NCI-H187 treated with DMSO at 0.1 percent for 48 hours (cell line): ENCODE measurements around the gene KCNH1.
"Not testable (repeated sequence)": the region's sequence is repeated elsewhere in the genome, so short reads cannot be mapped to it uniquely, and the experiment has no call there.

Experiments used
- DNase-seq: peaks from one replicate; lab custom pipeline; 2025; lab: John Stamatoyannopoulos, UW

The KCNH1 gene

GRCh38 chr1:210684466-210685294 lies 449.3 kb downstream of the KCNH1 start:
- DNase-seq: no peak

DNA sequence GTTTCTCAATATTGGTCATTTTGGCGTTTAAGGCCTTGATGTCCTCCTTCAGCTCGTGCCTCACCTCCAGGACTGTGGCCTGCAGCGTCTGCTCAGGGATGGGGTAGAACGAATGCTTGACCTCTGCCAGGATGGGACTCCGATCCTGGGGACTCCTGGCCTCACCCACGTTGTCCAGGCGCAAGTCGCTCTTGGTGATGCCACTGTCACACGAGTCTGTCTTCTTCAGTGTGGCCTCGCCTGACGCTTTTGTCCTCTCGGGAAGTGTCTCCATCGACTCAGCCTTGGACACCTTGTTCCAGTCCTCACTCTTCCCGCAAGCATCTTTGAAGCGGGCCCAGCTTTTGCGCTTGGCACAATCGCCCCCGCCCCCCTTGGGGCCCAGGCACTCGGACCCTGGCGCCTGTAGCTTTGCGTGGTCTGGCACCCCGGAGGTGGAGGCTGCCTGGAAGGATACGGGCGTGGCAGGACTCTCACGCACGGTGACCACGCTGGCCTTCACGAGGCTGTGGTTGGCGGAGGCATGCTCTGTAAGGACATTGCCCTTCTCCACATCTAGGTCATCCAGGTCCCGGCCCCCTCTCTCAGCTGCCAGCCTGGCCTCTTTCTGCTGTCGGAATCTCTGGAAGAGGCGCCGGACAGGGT lies 450.4 kb downstream of the KCNH1 start:
- DNase-seq: no peak

DNA sequence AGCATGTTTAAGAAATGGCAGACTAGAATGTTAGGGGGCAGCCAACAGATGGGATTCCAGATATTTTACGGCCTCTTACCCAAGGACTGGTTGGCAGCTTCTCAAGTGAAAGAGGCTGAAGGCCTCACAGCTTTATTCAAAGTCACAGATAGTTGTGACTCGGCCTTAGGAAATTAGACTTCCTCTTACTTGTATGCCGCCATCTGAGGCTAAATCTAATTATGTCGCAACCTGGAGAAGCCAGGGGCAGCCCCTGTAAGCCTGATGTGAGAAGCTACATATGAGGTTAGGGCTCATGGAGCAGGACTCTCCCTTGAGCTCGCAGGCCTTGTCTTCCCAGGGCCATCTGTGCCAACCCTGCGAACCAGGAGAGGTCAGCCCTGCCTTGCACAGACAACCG lies 452.8 kb downstream of the KCNH1 start:
- no peak for DNase-seq

DNA sequence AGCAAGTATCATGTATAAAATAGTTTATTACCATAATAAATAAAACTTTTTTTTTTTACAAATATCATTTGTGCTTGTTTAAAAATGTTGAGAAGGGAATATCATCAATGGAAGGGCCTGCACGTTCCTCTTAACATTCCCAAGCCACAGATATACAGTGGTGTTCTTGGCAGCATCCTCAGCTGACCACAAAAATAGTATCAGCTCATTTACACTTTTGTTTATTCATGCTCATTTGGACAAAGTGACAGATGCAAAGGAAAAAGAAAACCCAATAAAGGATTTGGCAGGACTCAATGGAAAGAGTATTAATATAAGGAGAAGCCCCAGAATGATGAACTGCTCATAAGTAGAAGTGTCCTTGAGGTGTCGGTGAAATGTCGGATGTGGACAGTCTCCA lies 455.6 kb downstream of the KCNH1 start:
- DNase-seq: no peak

DNA sequence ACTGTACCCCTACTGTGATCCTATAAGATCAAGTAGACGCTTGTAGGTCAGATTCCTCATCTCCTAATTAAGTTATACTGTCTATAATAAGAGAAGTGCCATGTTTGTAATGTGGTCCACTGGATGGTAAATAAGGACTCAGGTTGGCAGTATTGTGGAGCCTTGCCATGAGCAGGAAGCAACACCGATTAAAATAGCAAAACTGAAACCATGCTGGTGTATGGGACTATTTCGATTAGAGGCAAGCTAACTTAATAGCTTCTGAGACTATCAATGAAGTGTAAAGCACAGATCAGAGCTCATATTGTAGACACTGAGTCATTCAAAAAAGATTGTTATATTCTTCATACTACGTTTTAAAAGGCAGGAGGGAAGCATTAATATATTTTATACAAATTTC lies 456.4 kb downstream of the KCNH1 start:
- no peak for DNase-seq

GRCh38 chr1:210676539-210676938 lies 457.4 kb downstream of the KCNH1 start:
- no peak for DNase-seq

GRCh38 chr1:210674151-210674550 lies 459.8 kb downstream of the KCNH1 start:
- DNase-seq: no peak

GRCh38 chr1:210669951-210670350 lies 464.0 kb downstream of the KCNH1 start:
- no peak for DNase-seq

- peak; percentile 16 for DNase-seq
These were observed 470.0 kb downstream of the KCNH1 start for GRCh38 chr1:210663730-210664573.

DNA sequence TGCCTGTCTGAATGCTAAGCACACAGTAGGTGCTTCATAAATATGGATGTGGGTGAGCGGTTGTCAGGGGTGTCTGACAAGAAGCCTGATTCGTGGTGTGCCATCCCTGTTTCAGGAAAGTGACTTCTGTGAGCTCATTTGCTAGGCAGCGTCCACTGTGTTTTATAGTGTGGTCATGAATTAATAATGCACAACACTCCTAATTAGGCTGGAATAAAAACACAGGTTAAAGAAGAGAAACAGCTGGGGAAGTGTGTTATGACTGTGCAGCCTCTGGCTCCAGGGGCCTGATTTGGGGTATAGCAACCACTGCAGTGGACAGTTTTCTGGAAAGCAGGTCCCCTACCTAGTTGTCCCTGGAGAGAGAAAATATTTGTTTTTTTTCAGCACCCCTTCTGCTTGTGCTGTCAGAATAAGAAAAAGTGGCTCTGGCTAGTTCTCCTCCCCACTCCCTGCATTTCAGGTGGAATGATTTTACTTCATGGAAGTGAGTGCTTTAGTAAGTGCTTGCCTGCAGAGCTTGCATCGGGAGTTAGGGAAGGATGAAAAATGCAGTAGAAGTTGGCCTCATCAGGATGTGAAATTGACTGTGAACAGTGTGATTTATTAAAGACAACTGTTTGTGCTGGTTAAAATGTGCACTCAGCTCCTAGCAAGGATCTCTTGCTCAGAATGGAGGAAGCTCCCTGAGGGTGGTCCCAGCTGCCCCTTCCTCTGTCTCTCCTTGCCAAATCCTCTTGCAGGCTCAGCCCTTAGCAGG lies 471.5 kb downstream of the KCNH1 start:
- no peak for DNase-seq

- not testable (repeated sequence) for DNase-seq
These were observed 472.4 kb downstream of the KCNH1 start for GRCh38 chr1:210661520-210661919.

DNA sequence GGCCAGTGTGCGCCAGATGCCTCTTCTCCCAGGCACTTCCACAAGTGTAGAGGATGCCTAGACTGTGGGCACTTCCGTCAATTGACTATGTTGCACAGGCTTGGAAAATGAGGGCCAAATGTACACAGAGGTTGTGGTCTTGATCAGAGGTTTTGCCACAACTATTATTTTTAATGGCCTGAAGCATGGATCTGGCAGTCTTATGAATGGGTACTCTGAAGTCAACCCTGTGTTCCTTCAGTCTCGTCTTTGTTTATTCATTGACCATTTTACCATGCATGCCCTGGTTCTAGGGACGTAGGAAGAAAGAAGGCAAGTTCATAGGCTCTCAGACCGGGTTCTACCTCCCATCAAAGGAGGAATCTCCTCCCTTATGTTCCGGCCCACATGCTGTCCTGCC lies 476.1 kb downstream of the KCNH1 start:
- DNase-seq: no peak

DNA sequence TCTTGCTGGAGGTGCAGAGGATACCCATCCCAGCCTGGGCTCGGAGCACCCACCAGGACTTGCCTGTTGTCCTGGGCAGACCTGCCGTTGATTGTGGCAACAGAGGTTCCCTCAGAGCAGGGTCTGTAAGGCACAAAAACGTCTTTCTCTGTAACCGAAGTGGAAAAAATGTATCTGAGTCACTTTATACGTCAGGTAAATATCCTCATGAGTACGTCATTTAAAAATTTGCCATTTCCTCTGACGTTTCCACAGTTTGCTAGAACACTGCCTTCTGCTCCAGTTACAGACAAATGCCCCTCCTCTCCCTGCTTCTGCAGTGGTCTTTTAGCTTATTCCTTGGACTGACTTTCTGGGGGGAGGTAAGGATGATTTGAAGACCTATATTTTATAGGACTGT lies 478.4 kb downstream of the KCNH1 start:
- no peak for DNase-seq

GRCh38 chr1:210654176-210654981 lies 479.6 kb downstream of the KCNH1 start:
- no peak for DNase-seq

DNA sequence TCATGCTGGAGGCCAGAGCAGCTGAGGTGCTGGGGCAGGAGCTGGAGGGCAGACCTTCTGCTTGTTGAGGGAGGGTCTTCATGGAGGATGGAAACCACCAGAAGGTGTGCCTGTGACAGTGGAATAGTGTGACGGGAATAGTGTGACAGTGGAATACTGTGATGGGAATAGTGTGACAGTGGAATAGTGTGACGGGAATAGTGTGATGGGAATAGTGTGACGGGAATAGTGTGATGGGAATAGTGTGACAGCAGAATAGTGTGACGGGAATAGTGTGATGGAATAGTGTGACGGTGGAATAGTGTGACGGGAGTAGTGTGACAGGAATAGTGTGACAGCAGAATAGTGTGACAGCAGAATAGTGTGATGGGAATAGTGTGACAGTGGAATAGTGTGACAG lies 480.2 kb downstream of the KCNH1 start:
- no peak for DNase-seq

DNA sequence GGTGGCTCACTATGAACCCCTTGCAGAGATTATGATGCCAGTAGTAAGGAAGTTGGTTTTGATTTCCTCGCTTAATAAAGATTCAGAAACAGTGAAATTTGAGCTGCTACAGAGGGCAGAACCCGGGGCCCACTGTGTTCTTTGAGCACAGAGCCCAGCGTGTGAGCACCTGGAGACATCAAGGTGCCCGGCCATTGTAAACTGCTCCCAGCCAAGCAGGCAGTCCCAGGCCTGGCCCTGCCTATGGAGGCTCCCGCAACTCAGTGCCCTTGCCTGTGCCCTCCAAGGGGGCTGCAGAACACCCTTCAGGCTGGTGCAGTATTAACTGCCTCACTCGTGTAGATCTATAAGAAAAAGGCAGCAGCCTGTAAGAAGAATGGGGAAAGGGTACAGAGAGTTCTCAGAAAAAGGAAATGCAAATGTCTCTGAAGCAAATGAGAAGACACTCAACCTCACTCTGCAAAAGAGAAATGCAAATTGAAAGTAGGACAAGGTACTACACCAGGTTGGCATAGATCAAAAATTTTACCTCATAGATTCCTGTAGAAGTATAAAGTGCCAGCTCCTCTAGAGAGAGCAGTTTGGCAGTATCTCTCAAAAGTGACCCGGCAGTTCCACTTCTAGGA lies 481.5 kb downstream of the KCNH1 start:
- DNase-seq: no peak

DNA sequence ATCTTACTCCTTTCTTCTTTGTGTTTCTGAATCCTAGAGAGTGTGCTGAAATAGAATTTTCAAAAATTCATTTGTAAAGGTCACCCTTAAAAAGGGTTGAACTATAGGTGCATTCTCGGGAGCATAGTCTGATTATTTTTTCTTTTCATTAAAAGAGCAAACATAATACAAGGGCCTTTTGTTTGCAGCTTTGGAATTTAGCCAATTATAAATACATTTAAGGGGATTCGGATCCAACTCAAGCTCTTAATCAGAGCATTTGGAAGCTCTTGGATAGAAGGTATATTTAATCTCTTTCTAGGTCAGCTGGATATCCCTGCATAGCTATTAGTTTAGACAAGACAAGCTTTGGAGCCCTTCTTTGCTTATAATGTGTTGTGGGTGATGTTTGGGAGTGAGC lies 483.5 kb downstream of the KCNH1 start:
- no peak for DNase-seq

DNA sequence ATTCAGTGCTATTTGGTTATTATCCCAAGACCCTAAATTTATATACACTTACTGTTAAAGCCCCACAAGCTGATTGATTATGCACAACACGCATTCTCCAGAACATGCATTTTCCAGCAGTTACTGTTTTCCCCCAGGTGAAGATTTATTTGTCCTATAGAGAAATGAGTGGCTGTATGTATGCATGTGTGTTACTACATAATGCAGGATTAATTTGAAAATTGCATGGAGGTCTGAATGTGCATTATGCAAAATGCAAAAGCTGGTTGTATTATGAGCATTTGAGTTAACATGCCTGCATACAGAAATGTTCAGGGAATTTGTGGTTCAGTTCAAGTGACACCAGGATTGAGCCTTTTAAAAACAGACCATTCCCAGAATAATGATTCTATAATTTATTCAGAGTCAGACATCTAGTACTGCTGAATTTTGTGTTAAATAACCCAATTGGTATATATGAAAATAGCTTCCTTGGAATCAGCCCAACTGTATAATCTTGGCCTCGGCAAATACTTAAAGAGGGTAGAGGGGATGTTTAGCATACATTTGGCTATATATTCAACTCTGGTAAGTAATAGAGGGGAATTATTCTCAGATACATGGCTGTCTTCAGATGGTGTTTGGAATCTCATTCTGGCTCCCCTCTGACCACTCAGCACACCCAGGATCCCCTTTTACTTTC lies 485.2 kb downstream of the KCNH1 start:
- no peak for DNase-seq

DNA sequence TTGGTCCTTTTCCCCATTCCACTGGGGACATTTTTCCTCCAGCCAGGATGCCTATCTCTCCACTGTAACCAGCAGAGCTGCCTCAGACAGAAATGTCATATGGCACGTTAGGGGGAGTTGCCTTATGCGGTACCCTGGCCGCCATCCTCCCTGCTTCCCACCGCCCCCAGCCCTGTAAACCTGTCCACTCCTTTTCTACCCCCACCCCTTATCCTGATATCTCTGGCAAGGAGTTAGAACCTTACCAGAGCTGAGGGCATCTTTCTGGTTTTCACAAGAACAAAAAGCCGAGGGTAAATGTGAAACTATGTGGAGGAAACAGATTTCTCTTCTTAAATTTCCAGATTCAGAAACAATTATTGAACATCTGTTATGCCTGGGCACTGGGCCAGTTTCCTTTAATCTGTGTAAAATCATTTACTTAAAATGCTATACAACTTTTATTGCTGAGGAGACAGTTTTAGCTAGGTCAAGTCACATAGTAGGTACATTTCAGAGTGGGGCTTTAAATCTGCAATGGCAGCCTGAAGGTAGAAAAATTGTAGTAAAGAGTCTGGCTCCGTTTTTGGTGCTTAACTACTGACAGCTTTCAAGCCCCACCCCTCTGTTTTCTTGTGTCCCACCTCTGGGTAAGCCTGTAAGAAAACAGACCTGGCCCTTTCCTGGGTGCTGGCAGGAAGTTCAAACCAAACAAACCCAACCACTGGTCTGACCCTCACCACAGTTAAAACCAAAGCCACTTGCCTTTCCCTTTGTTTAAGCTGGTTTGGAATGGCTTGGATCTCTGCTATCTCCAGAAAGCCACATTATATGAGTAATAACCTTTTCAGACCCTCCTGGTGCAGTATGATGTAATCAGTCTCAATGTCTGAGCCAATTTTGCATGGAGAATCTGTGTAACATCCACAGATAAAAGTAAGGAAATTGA lies 486.3 kb downstream of the KCNH1 start:
- DNase-seq: no peak
